OCI-LY3 (cell line): Measurements from ENCODE around the gene TMEM9B.

ENCODE experiments used
- CTCF ChIP-seq: fragments of 200-600, 300-600 bp; sonication (generic); IDR thresholded peaks from 2 replicates; pipeline ENCODE4 v1.5.1; 2014; ENCODE audit warnings: antibody characterized with exemption, low read length, low read depth
- EZH2phosphoT487 ChIP-seq: fragments of 200-600 bp; shearing (Covaris generic); IDR thresholded peaks from 2 replicates; pipeline ENCODE4 v1.6.1; 2018; ENCODE audit warnings: antibody characterized with exemption, mixed run types, low read depth

DNA sequence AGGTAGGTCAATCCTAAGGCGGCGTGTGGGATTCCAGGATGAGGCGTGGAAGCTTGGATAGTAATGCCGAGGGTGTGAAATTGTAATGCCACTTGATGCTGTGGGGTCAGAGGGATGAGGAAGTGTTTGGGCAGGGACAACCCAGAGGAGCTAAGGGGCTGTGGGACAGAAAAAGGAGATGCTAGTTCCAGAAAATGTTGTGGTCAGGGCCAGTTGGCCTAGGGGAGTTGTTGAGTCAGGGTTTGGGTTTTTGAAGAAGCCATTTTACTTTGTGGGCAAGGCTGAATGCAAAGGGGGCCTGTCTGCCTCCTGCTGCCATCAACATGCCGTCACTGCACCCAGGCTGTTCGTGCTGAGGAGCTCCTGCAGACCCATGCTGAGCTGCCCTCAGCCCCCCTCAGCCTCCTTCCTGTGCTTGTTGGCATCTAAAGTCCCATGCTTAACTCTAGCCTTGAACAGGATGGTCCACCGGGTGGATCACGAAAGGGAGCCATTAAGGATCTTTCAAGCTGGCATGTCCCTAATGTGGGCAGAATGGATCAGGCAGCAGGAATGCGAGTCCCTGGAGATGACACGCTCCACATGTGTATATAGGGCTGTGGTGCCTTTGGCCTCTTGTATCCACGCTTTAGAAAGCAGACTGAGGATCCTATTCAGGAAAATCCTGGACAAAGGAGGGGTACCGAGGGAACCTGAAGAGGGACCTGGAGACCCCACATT is 33.6 kb downstream of the TMEM9B start:
- no peak for TF ChIP-seq CTCF
- no peak for TF ChIP-seq EZH2phosphoT487
